Astrocyte (in vitro differentiated cells and primary cell): Measurements from ENCODE around the gene ASB4.

ENCODE experiments used
- EZH2 ChIP-seq: IDR thresholded peaks from 2 replicates; pipeline ENCODE4 v1.6.1; 2012; ENCODE audit warnings: mild to moderate bottlenecking, low read length, inconsistent platforms; ENCODE audit not compliant: insufficient read depth
- TF ChIP-seq, protein P1 (sequence below): IDR thresholded peaks from 2 replicates; pipeline ENCODE4 v1.5.1; 2011; ENCODE audit warnings: low read depth, mild to moderate bottlenecking, inconsistent platforms, low read length, moderate library complexity; ENCODE audit not compliant: insufficient read depth

GRCh38 chr7:95493844-95494243, 8.1 kb downstream of the ASB4 start:
- TF ChIP-seq, protein P1, sequence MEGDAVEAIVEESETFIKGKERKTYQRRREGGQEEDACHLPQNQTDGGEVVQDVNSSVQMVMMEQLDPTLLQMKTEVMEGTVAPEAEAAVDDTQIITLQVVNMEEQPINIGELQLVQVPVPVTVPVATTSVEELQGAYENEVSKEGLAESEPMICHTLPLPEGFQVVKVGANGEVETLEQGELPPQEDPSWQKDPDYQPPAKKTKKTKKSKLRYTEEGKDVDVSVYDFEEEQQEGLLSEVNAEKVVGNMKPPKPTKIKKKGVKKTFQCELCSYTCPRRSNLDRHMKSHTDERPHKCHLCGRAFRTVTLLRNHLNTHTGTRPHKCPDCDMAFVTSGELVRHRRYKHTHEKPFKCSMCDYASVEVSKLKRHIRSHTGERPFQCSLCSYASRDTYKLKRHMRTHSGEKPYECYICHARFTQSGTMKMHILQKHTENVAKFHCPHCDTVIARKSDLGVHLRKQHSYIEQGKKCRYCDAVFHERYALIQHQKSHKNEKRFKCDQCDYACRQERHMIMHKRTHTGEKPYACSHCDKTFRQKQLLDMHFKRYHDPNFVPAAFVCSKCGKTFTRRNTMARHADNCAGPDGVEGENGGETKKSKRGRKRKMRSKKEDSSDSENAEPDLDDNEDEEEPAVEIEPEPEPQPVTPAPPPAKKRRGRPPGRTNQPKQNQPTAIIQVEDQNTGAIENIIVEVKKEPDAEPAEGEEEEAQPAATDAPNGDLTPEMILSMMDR: no peak
- TF ChIP-seq EZH2: no peak
